Upper lobe of left lung (tissue), 4 donors: ENCODE measurements around the gene TRIM60.

Experiments
- CTCF ChIP-seq, 6 experiments: fragments of 450-650 bp in 4 of 6; fragments of 200-600 bp in 2 of 6; sonication (generic) in 2 of 6; IDR thresholded peaks; one replicate each; pipeline ENCODE4 v1.5.1; 2016 to 2019; ENCODE audit warnings: antibody characterized with exemption in 6 of 6
- EP300 ChIP-seq, 4 donors: sonication (generic); formaldehyde crosslinking; IDR thresholded peaks; one replicate each; pipeline ENCODE4 v1.5.1; 2017; ENCODE audit warnings: antibody characterized with exemption in 4 of 4, control low read depth in 2 of 4
- POLR2A ChIP-seq, 4 donors: fragments of 450-650 bp; IDR thresholded peaks; one replicate each; pipeline ENCODE4 v1.5.1; 2016 to 2017; ENCODE audit warnings: antibody characterized with exemption in 4 of 4, mild to moderate bottlenecking in 2 of 4
- POLR2AphosphoS5 ChIP-seq, 2 donors: sonication (generic); formaldehyde crosslinking; IDR thresholded peaks; one replicate each; pipeline ENCODE4 v1.5.1; 2017; ENCODE audit warnings: antibody characterized with exemption in 2 of 2

- no peak for TF ChIP-seq CTCF (IDR thresholded peaks at IDR 0.05)
- no peak for TF ChIP-seq POLR2A (IDR thresholded peaks at IDR 0.05)
- TF ChIP-seq EP300 (IDR thresholded peaks at IDR 0.05), result no peak
- TF ChIP-seq POLR2AphosphoS5 (IDR thresholded peaks at IDR 0.05), result no peak
Observed at GRCh38 chr4:165088366-165088765, 56.6 kb downstream of the TRIM60 start.
